Activated naive CD8-positive, alpha-beta T cell treated with anti-CD3 and anti-CD28 coated beads, Interleukin-2, amount 50 U/mL, for 16 hours (primary cell): ENCODE measurements around the gene TMUB2.
"Not testable (repeated sequence)": the region's sequence is repeated elsewhere in the genome, so short reads cannot be mapped to it uniquely, and the experiment has no call there.

Experiments used
- DNase-seq: peaks from one replicate; pipeline ENCODE4 v3.0.0-alpha.2; 2020; ENCODE audit warnings: low read depth, low spot score

Gene TMUB2

DNA sequence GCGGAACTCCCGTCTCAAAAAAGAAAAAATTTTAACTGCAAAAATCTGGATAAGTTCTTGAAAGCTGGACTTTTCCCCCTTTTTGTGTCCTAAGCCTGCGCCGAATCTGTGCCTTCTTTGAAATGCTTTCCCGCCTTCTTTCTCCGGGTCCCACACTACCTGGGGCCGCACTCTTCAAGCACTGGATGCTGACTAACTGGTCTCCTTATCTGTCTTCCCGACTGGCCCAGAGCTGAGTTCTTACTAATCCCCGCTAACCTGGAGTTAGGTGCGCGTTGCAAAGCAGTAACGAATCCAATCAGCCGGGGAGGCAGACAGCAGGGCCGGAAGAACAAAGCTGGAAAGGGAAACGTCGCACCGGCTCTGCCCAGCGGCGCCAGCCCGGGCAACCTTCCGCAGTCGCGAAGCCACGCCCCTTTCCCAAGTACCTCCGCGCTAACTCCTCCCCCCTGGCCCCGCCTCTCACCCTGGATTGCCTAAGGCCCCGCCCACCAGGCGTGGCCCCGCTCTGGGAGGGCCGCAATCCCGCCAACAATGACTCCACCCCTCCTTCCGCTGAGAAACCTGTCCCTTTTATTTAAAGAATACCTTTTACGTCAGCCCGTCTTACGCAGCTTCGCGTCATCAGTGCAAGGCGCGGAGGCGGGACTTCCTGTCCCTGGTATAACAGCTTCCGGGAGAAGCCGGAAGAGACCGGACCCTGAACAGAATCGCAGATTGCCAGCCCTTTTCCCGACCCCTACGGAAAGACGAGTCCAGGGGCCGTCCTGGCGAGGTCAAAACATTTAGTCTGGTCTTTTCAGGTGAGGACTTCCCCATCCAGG lies at the start of gene TMUB2:
TMUB2 (plus strand) TSS at position 666 of the 824 bp plus-strand sequence. CDS start 737 bp downstream, outside the sequence.
- peak; percentile 99 for DNase-seq

DNA sequence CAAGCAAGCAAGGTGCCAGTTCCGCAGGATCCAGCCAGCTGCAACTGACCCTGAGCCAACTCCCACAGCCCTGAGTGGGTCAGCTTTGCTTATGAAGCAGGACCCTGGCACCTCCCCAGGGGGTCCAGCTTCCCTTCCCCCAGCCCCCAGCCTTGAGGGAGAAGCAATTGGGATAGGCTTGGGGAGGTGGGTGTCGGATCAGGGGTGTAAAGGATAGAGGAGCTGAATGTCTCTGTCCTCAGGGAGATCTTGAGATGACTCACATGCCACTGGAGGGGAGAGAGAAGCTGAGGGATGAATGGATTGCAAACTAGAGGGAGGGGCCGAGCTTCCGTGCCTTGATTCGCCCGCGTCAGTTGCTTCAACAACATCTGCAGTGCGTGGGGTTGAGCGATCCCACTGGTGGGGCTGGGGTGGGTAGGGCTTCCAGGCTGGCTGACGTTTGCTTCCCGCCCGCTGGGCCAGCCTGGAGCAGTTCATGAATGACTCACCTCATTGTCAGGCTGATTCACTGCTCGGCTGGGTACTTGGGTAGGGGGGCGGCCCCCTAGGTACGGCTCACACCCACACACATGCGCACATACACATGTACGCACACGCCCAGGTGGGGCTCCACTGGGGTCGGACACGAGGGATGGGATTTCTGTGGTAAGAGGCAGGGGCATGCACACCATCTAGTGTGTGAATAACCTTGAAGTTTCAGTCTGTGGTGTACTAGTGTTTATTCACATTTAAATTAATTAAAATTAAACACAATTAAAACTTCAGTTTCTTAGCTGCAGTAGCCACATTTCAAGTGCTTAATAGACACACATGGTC lies 48.7 kb upstream of the TMUB2 start:
- peak; percentile 24 for DNase-seq

GRCh38 chr17:44143921-44144320 lies 42.9 kb upstream of the TMUB2 start:
- not testable (repeated sequence) for DNase-seq

GRCh38 chr17:44144966-44145739 lies 41.6 kb upstream of the TMUB2 start:
- DNase-seq = no peak

- DNase-seq = no peak
Measured at GRCh38 chr17:44146375-44147346, 40.1 kb upstream of the TMUB2 start.

DNA sequence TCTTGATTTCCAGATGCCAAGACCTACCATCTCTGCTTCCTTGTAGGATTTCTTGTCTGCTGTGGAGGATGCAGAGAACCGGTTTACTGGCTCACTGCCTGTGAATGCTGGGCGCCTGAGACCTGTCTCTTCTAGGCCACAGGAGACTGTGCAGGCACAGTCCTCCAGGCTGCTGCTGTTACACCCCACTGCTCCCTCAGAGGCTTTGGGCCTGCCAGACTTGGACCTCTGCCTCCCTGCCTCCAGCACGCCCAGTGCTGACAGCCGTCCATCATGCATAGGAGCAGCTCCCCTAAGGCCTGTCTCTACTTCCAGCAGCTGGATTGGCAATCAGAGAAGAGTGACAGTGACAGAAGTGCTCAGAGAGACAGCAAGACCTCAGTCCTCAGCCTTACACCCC lies 39.0 kb upstream of the TMUB2 start:
- no peak for DNase-seq

DNA sequence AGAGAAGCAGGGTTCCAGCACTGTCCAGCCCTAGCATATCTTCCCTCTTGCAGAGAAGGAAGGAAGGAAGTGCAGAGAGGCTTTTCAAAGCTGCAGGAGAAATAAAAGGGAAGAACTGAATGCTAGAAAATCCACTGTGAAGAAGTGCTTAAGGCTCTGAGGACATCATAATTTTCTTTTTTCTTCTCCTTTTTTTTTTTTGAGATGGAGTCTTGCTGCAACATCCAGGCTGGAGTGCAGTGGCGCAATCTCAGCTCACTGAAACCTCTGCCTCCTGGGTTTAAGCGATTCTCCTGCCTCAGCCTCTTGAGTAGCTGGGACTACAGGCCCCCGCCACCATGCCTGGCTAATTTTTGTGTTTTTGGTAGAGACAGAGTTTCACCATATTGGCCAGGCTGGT lies 37.7 kb upstream of the TMUB2 start:
- DNase-seq = not testable (repeated sequence)

DNA sequence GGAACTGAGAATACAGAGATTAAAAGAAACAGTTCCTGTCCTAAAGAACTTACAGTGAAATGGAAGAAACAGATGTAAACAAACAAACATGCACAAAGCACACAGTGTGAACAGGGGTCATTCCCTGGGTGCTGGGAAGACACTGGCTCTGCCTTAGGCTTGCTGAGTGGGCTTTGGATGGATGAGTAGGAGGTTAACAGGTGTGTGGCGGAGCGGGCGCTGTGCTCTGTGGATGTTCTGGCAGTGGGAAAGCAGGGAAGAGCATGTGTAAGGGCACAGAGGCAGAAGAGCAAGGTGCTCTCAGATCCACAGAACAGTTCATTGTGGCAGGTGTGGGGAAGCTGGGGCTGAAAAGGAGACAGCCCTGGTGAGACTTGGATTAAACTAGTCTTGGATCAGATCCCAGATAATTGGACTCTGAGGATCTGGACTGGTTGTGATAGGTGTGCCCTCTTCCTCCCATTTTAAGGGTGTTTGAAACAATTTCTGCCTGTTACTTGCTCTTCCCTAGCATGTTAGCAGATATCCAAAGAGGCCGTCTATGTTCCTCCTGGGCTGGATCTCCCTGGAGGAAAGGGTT lies 36.9 kb upstream of the TMUB2 start:
- DNase-seq = no peak

GRCh38 chr17:44152875-44153274 lies 33.9 kb upstream of the TMUB2 start:
- DNase-seq = no peak

DNA sequence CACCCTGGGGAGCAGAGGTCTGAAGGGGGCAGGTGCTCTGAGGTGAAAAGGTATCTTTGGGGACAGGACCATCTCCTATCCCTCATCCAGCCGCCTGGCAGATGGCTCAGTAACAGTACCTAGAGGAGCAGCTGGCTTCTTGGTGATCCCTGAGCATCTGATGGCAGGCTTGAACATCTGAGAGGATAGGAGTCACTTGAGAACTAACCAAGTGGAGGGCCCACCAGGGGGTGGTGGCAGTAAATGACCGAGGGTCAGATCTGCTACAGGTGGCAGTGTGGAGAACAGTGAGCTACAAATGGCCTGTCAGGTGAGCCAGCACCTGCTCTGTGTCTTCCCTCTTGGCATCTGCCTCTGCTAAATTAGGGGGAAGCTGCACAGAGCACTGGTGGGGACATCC lies 31.3 kb upstream of the TMUB2 start:
- DNase-seq = no peak

- DNase-seq = no peak
Measured at GRCh38 chr17:44159519-44160210, 27.1 kb upstream of the TMUB2 start.

DNA sequence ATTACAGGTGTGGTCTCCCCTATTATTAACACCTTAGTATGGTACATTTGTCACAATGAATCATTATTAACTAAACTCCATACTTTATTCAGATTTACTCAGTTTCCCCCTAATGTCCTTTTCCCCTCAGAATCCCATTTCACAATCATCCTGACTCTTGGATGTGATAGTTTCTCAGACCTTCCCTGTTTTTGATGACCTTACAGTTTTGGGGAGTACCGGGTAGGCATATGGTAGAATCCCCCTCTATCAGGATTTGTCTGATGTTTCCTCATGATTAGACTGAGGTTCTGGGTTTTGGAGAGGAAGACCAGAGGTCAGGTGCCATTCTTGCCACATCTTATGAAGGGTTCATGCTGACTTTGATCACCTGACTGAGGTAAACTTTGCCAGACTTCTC lies 22.3 kb upstream of the TMUB2 start:
- DNase-seq = no peak

- no peak for DNase-seq
Measured at GRCh38 chr17:44167181-44167861, 19.5 kb upstream of the TMUB2 start.

GRCh38 chr17:44170135-44170498 lies 16.7 kb upstream of the TMUB2 start:
- no peak for DNase-seq

GRCh38 chr17:44170499-44171201 lies 16.1 kb upstream of the TMUB2 start, which contains the start of gene ASB16:
TSS of gene ASB16 (plus strand) at chr17:44170704. CDS start at chr17:44170790, 86 bp downstream.
- DNase-seq = no peak

DNA sequence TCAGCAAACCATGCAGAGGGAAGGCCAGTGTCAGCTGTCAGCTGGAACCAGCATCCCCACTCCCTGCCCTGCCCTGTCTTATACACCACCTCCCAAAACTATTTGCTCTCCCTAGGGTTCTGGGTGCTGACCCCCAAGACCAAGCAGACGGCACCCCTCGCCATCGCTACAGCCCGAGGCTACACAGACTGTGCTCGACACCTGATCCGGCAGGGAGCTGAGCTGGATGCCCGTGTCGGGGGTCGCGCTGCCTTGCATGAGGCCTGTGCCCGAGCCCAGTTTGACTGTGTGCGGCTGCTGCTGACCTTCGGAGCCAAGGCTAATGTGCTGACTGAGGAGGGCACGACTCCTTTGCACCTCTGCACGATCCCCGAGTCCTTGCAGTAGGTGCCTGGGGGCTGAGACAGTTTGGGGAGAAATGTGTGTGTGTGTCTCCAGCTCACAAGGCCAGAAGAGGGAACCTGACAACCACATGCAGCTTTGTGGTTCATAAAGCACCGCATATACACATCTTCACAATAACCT lies 14.8 kb upstream of the TMUB2 start:
- DNase-seq = no peak

GRCh38 chr17:44174427-44174826 lies 12.3 kb upstream of the TMUB2 start:
- no peak for DNase-seq

DNA sequence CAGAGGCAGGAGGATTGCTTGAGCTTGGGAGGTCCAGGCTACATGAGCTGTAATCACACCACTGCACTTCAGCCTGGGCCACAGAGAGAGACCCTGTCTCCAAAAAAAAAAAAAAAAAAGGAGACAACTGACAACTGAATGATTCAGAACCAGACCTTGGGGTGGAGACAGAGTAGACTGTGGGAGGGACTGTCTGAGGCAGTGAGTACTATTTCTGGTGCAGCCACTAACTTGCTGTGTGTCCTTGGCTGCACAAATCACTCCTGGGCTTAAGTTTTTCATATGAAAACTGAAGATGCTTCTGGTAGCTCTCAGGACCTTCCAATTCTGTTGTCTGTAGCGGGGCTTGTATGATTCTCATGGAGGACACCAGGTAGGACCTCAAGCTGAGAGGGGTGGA lies 10.5 kb upstream of the TMUB2 start:
- no peak for DNase-seq
